Uterus (tissue), 2 donors: ENCODE data around the gene LNP1.

Experiments used
- POLR2A ChIP-seq, 2 donors: fragments of 450-650 bp; IDR thresholded peaks; one replicate each; pipeline ENCODE4 v1.6.1; 2016; ENCODE audit warnings: antibody characterized with exemption in 2 of 2, mild to moderate bottlenecking in 1 of 2, moderate library complexity in 1 of 2
- TF ChIP-seq, protein P1 (sequence below), 4 experiments: fragments of 200-600 bp in 2 of 4; fragments of 450-650 bp in 2 of 4; sonication (generic) in 2 of 4; IDR thresholded peaks; one replicate each; pipeline ENCODE4 v1.5.1; 2016 to 2019; ENCODE audit warnings: antibody characterized with exemption in 4 of 4, mild to moderate bottlenecking in 2 of 4, moderate library complexity in 1 of 4

- TF ChIP-seq, protein P1, sequence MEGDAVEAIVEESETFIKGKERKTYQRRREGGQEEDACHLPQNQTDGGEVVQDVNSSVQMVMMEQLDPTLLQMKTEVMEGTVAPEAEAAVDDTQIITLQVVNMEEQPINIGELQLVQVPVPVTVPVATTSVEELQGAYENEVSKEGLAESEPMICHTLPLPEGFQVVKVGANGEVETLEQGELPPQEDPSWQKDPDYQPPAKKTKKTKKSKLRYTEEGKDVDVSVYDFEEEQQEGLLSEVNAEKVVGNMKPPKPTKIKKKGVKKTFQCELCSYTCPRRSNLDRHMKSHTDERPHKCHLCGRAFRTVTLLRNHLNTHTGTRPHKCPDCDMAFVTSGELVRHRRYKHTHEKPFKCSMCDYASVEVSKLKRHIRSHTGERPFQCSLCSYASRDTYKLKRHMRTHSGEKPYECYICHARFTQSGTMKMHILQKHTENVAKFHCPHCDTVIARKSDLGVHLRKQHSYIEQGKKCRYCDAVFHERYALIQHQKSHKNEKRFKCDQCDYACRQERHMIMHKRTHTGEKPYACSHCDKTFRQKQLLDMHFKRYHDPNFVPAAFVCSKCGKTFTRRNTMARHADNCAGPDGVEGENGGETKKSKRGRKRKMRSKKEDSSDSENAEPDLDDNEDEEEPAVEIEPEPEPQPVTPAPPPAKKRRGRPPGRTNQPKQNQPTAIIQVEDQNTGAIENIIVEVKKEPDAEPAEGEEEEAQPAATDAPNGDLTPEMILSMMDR (IDR thresholded peaks at IDR 0.05) = no peak
- TF ChIP-seq POLR2A (IDR thresholded peaks at IDR 0.05) = no peak
Observed at GRCh38 chr3:100471444-100471843, 70.1 kb downstream of the LNP1 start.
